ENCODE measurements around the gene RAB33A. TPM values are rescaled to one million over a fixed set of nuclear protein-coding genes. Genes with fewer than 3 reads are reported as not detected.

Gene RAB33A
- total and polyA plus RNA-seq, 9 of the 15 experiments (the other 6 are each of a cell fraction or from before 2014, with no cell fraction given): 0.04 to 0.20 (median 0.06) TPM; not detected in 4

GRCh38 chrX:130173190-130173895 lies 1.6 kb downstream of the RAB33A start (continued):
- TF ChIP-seq SRSF7 (optimal IDR thresholded peaks at IDR 0.05; ENCODE audit: low read depth, low read length) (no peak), ZNF407 (IDR thresholded peaks at IDR 0.05; ENCODE audit: low read depth) (no peak), PYGO2 (tag; IDR thresholded peaks at IDR 0.05) (no peak), ZNF518B (CRISPR knock-in tag; IDR thresholded peaks at IDR 0.05) (no peak), TRIM28 (IDR thresholded peaks at IDR 0.05) (no peak), PHB2 (IDR thresholded peaks at IDR 0.05; ENCODE audit: low read depth) (no peak), RBBP5 (IDR thresholded peaks at IDR 0.05; ENCODE audit: borderline replicate concordance, insufficient read depth, low read length, poor library complexity, severe bottlenecking) (peak; percentile 24), RCOR1 (IDR thresholded peaks at IDR 0.05; ENCODE audit: borderline replicate concordance in 1 of 2, low read depth in 2 of 2, low read length in 2 of 2) (peak in 1 of 2 experiments; percentile 58; a peak in 1 of 4 replicates), CTCF (IDR thresholded peaks at IDR 0.05 in 2 of 3, conservative IDR thresholded peaks at IDR 0.05 in 1 of 3; ENCODE audit: insufficient read depth in 2 of 3, low read depth in 1 of 3, low read length in 3 of 3) (no peak), ESRRA (IDR thresholded peaks at IDR 0.05; ENCODE audit: borderline replicate concordance, low read depth) (peak; percentile 77; the same call in 1 of the 2 replicates), NR2C2 (CRISPR knock-in tag; IDR thresholded peaks at IDR 0.05) (no peak), NR2C2 (tag; IDR thresholded peaks at IDR 0.05) (peak; percentile 37), FOS (IDR thresholded peaks at IDR 0.05; ENCODE audit: extremely low read depth, insufficient read length) (no peak)

Data from K562 (cell line).